Left colon (tissue), 2 donors: ENCODE measurements around the gene USP7. TPM values are rescaled to one million over a fixed set of nuclear protein-coding genes. Genes with fewer than 3 reads are reported as not detected.
"Not testable (repeated sequence)": the region's sequence is repeated elsewhere in the genome, so short reads cannot be mapped to it uniquely, and the experiment has no call there.

Source experiments
- ATAC-seq: fragments of 200-7000 bp; cut with Tn5 transposase; one replicate; pipeline ENCODE4 v1.9.1; 2020; ENCODE audit warnings: mild to moderate bottlenecking, moderate library complexity
- DNase-seq, 2 donors: peaks; one replicate each; pipeline ENCODE4 v3.0.0-alpha.2; 2020
- intact Hi-C, 2 donors: fragments of 100-400 bp; cut with DNase I in 1 of 2; cut with micrococcal nuclease in 1 of 2; formaldehyde crosslinking; loops; one replicate each; pipeline versions ENCODE4 v1.11.2 to v1.14.0; 2022; cut with DNase I, micrococcal nuclease
- total RNA-seq, 2 donors: library from RNA; stranded (reverse); fragmentation: NEBNext Ultra II Directional; extraction: Animal tissue kit (Norgen Biotek cat#: 25700); gene quantifications; one replicate each; pipeline ENCODE4 v1.2.1, GENCODE V29; 2021
- donor health status: DM: no; HTN: no; CAD: no.
- donor health status: DM: yes; HTN: yes; CAD: no.

The USP7 gene
- total RNA-seq, 2 donors from 2014 or later = 119 to 123 TPM

DNA sequence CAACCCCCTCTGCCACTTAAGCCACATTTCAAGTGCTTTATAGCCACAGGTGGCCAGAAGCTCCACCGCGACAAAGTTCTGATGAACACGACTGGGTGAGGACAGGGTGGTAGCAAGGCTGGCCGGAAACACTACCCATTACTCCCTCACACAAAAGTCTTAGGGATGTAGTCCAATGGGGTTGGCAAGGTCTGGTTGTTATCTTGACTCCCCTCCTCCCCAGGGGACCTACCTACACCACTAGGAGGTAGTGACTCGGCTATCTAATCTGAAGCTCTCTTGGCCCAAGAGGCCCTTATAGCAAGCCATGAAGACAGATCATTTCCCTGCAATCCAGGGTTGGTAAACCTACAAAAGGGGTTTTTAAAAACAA, 73.2 kb downstream of the USP7 start:
- DNase-seq (no peak), ATAC-seq (no peak)
- intact Hi-C loops = no loop called here

GRCh38 chr16:8889893-8890548, 73.7 kb downstream of the USP7 start:
- ATAC-seq (no peak), DNase-seq (no peak)
- intact Hi-C loops = loop anchor here in 1 of 2 donors (10.0 kb wide), 1 partner anchor 315 kb away; no protein-coding TSS in a partner anchor

GRCh38 chr16:8888951-8889892, 74.5 kb downstream of the USP7 start:
- intact Hi-C loops = loop anchor here in 1 of 2 donors (10.0 kb wide), 1 partner anchor 314 kb away; no protein-coding TSS in a partner anchor
- ATAC-seq (peak; percentile 34), DNase-seq (peak in 1 of 2 donors; percentile 30)

DNA sequence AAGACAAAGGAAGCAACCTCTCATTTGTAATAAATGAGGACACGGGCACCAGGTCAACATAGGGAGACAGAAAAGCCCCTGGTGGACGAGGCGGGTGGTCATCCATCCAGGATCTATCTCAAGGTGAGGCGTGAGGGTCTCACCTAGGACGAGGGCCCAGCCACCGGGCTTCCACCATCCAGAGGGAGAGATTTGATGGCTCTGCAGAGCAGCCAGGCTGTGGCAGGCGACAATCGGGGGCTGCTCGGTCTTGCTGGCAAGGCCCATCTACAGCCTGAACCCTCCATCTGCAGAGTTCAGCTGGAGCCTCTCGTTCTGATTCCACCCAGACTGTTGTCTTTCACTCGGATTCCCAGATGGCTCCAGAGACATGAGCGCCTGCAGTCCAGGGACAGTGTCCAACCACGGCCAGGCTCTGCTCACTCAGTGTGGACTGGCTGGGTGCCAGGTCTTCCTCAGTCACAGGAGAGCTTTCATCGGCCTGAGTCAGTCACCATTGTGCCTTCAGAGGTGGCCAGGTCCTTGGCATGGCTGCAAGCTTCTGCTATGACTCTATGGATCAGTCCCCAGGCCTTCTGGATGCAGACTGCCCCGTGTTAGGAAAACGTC, 75.7 kb downstream of the USP7 start:
- DNase-seq (peak in 1 of 2 donors; percentile 39), ATAC-seq (no peak)
- intact Hi-C loops = loop anchor here in 1 of 2 donors (10.0 kb wide), 1 partner anchor 313 kb away; no protein-coding TSS in a partner anchor

GRCh38 chr16:8887431-8887765, 76.3 kb downstream of the USP7 start:
- ATAC-seq (no peak), DNase-seq (no peak)
- intact Hi-C loops = loop anchor here in 1 of 2 donors (10.0 kb wide), 1 partner anchor 313 kb away; no protein-coding TSS in a partner anchor

DNA sequence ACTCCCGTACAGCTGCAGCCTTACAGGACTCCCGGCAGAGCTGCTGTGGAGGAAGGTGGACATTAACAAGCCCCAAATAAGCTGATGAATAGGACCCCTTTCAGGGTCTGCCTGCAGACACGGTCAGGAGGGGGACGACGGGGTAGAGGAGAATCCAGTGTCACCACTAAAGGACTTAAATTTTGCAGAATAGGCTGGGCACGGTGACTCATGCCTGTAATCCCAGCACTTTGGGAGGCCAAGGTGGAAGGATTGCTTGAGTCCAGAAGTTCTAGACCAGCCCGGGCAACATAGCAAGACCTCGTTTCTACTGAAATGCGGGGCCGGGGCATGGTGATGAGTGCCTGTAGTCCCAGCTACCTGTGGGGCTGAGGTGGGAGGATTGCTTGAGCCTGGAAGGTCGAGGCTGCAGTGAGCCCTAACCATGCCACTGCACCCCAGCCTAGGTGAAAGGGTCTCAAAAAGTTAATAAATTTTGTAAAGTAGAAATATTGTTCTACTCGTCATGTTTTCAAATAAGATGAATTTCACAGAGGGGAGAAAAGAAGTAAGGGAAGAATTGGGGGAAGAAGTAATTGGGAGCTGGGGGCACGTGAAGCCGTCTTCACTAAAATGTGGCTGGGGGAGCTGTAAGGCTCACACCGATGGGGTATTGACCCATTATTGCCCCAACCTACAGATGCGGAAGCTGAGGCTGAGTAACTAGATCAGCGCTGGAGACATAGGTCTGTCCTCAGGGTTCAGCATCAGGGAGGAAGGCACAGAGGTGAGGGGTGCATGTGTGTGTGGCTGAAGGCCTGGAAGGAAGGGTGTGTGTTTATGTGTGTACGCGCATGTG, 76.9 kb downstream of the USP7 start:
- intact Hi-C loops = loop anchor here in 1 of 2 donors (10.0 kb wide), 1 partner anchor 312 kb away; no protein-coding TSS in a partner anchor
- DNase-seq (no peak), ATAC-seq (no peak)

DNA sequence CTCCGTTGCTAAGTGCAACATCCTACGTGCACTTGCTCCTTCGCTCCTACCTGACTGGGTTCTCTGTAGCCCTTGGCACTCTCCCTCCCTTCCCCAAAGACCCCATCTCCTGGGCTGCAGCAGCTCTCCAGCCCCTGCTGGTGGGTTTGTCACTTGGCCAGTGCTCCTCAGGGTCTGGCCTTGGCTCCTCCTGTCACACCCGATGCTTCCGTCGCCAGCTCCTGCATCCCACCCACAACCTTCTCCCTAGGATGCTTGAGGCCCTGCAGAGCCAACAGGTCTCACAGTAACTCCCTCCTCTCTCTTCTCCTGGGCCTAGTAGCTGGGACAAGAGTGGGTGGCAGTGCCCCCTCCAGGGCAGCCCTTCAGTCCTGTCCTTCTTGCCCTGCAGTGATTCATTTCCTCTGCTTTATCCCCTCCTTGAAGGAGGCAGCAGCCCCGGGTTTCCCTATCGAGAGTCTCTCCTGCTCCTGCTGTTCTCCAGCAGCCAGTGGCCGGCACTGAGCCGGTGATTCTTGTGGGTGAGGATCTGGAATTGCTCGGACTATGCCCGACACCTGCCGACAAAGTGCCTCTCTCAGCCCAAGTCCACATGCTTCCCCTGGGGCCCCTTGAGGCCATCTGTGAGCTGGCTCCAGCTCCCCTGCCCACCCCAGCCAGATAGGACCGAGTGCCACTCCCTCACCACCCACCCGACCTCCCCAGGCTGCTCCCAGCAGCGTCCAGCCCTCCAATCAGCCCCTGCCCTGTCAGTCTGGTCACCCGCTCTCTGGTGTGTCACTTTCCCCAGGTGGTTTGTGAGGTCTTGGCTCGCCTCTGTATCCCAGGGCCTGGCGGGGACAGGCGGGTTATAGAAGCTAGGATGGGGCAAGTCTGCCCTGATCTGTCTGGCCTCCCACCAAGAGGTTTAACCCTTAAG, 77.8 kb downstream of the USP7 start:
- ATAC-seq (peak; percentile 52), DNase-seq (peak in 1 of 2 donors; percentile 51)
- intact Hi-C loops = loop anchor here in 1 of 2 donors (10.0 kb wide), 1 partner anchor 311 kb away; no protein-coding TSS in a partner anchor

- ATAC-seq (no peak), DNase-seq (no peak)
- intact Hi-C loops = loop anchor here (5.0 to 10.0 kb wide), 3 partner anchors 221 to 316 kb away; no protein-coding TSS in a partner anchor
Observed at GRCh38 chr16:8882725-8883377, 80.9 kb downstream of the USP7 start.

GRCh38 chr16:8882041-8882617, 81.6 kb downstream of the USP7 start, which contains the start of gene LITAFD:
Gene LITAFD (plus strand): TSS chr16:8882351. CDS start chr16:8884356, 2,005 bp downstream.
- ATAC-seq = no peak
- DNase-seq = no peak
- intact Hi-C loops = loop anchor here (5.0 to 10.0 kb wide), 3 partner anchors 220 to 315 kb away; no protein-coding TSS in a partner anchor

GRCh38 chr16:8880839-8881510, 82.7 kb downstream of the USP7 start:
- DNase-seq = no peak
- ATAC-seq = no peak
- intact Hi-C loops = loop anchor here (5.0 to 10.0 kb wide), 3 partner anchors 219 to 314 kb away; no protein-coding TSS in a partner anchor

- peak; percentile 42 for ATAC-seq
- no peak for DNase-seq
- intact Hi-C loops = no loop called here
Observed at GRCh38 chr16:8878523-8878911, 85.2 kb downstream of the USP7 start.

DNA sequence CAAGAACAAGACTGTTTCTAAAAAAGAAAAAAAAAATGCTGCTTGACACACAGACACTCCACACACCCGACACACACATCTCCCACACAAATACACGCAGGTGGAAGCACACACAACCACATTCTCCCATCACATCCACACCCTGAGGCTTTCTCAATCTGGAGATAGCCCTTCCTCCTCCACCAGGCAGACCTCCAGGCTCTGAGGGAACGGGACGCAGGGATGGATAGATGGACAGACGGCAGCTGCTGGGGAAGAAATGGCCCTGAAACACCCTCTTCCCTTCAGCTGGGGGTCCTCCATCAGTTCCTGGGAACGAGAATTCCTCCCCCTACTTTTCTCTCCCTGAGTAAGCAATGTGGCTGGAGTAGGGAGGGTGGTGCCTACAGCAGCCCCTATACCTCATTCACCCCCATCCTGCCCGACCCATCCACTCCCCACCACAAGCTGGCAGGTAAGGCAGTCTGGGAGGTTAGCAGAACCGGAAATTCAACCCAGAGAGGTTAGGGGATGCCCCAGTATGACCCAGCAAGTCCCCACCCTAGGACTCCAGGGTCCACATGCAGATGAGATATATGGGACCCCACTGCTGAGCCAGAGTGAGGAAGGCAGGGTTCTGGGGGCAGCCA, 85.7 kb downstream of the USP7 start:
- intact Hi-C loops = no loop called here
- ATAC-seq (peak; percentile 4), DNase-seq (no peak)

DNA sequence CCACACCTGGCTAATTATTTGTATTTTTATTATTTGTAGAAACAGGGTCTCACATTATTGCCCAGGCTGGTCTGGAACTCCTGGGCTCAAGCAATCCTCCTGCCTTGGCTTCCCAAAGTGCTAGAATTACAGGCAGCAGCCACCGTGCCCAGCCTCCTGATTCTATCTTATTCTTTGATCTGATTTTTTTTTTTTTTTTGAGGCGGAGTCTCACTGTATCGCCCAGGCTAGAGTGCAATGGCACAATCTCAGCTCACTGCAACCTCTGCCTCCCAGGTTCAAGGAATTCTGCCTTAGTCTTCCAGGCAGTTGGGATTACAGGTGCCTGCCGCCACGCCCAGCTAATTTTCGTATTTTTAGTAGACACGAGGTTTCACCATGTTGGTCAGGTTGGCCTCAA, 88.4 kb downstream of the USP7 start:
- ATAC-seq, intact Hi-C loops: not testable (repeated sequence)

DNA sequence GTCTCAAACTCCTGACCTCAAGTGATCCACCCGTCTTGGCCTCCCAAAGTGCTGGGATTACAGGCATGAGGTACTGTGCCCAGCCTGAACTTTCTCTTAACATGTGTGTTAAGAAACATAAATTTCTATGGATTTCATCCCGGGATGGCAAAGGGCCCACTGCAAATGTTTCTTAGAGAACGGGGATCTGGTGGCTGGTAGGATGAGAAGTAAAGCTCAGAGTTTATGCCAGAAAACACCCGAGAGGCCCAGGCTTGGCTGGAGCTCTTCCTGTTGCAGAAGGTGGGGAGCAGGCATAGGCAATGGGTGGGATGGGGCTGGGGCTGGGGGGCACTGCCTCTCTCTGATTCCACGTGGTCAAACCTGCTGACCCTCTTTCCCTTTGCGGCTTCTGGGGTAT, 89.3 kb downstream of the USP7 start:
- no peak for ATAC-seq
- no peak for DNase-seq
- intact Hi-C loops = no loop called here

More for the DNA sequence above, 88.4 kb downstream of the USP7 start:
- not testable (repeated sequence) for DNase-seq

- DNase-seq, intact Hi-C loops, ATAC-seq: not testable (repeated sequence)
Observed at GRCh38 chr16:8873866-8874195, 89.9 kb downstream of the USP7 start.
